ENCODE data around the gene CFAP126. TPM values are rescaled to one million over a fixed set of nuclear protein-coding genes. Genes with fewer than 3 reads are reported as not detected.
"Not testable (repeated sequence)": the region's sequence is repeated elsewhere in the genome, so short reads cannot be mapped to it uniquely, and the experiment has no call there.

The CFAP126 gene
- total RNA-seq, 1 donor from 2014 or later: not detected

DNA sequence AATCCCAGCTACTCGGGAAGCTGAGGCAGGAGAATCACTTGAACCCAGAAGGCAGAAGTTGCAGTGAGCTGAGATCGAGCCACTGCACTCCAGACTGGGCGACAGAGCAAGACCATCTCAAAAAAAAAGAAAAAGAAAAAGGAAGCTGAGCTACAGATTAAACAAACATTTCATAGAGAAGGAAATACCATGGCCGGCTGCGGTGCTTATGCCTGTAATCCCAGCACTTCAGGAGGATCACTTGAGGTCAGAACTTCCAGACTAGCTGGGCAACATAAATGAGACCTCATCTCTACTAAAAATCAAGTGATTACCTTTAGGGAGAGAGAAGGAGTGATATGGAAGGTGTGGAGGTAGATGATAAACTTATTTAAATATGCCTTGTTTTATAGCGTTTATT, 14.0 kb upstream of the CFAP126 start:
- no peak for DNase-seq

GRCh38 chr1:161379071-161379470, 11.4 kb upstream of the CFAP126 start:
- DNase-seq: no peak

- no peak for DNase-seq
Observed at GRCh38 chr1:161378014-161378413, 10.3 kb upstream of the CFAP126 start.

DNA sequence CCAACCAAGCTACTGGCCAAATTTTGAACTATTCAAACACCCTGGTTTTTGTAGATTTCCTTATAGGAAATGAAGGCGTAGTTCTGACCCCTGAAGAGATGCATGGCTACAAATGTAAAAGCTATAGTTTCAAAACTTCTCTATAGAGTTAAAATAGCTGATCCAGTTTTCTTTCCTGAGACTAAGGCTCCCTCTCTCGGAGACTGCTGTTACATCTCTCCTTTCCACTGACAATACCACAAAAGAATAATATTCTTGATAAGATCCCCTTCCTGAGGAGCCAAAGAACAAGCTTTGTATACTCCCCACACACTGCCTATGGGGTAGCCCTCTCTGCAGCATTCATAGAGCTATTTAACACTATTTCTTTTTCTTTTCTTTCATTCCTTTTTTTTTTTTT, 6.7 kb upstream of the CFAP126 start:
- DNase-seq: no peak

- DNase-seq: no peak
Observed at GRCh38 chr1:161373442-161373841, 5.8 kb upstream of the CFAP126 start.

DNA sequence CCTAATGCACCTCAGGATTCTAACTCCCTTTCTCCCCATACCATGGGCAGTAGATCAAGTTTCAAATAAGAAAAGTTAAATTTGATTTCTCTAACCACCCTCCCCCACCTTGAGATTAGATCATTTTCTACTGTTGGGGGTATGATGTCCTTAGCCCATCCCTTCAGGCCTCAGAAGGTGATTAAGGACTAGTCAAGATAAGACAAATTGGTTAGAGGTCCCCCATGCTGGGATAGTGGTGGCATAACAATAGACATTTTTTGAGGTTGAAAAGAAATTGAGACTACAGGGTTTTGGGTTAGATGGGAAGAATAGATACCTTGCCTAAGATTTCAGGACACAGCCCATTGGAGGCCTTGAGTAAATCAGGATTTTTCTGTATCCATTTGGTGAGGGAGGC, 2.5 kb downstream of the CFAP126 start:
- no peak for DNase-seq

- DNase-seq: no peak
Observed at GRCh38 chr1:161364332-161364731, 3.3 kb downstream of the CFAP126 start.

GRCh38 chr1:161359291-161359690, 8.4 kb downstream of the CFAP126 start:
- DNase-seq: no peak

GRCh38 chr1:161357073-161357472, 10.6 kb downstream of the CFAP126 start:
- DNase-seq: no peak

GRCh38 chr1:161351482-161351881, 16.2 kb downstream of the CFAP126 start:
- no peak for DNase-seq

DNA sequence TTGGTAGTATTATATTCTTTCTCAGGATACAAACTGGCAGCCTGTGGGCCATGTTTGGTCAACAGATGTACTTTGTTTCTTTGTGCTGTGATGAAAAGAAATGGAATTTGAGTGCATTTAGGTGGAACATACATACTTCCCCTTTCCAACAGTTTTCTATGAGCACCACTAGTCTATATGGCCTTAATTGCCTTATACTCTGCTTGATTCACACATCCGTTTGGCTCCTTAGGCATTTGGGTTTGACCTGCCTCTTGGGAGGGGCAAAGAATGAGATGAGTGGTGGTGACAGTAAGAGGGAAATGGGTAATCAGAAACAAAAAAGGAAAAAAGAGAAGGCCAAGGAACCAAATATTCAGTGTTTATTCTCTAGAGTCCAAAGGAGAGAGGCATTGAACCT, 17.0 kb downstream of the CFAP126 start:
- no peak for DNase-seq

GRCh38 chr1:161342821-161343220, 24.9 kb downstream of the CFAP126 start:
- DNase-seq: no peak

DNA sequence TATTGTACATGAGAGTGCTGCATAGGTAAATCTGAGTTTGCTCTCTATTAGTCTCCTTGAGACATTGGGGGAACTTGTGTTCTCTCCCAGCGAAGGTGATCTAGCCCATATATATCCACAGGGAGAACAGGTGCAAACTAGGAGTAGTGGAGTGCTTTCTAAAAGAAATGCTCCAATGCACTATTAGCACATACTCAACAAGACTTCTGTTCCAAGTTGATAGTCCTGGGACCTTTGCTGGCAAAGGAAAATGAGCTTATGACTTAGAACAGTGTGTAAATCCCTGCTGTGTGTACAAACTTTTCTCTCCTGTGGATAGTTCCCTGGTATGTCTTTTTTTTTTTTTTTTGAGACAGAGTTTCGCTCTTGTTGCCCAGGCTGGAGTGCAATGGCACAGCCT, 25.5 kb downstream of the CFAP126 start:
- DNase-seq: no peak

DNA sequence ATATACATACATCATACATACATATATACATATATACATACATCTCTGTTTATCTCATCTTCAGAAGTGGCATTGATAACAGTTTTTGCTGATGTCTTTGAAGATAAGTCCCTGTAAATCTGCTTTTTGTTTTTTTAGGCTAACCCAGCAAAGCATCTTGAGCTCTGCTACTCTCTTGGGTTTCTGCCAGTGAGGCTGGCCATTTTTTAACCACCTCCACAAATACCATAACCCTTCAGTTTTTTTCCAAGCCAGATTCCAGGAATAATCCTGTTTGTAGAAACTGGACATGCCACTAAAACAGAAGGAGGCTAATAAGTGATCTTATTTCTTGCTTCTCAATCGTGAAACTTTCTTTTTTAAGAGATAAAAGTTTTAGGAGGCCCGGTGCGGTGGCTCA, 31.9 kb downstream of the CFAP126 start:
- DNase-seq: no peak

GRCh38 chr1:161333166-161333565, 34.5 kb downstream of the CFAP126 start:
- no peak for DNase-seq

GRCh38 chr1:161330346-161330745, 37.3 kb downstream of the CFAP126 start:
- DNase-seq: no peak

DNA sequence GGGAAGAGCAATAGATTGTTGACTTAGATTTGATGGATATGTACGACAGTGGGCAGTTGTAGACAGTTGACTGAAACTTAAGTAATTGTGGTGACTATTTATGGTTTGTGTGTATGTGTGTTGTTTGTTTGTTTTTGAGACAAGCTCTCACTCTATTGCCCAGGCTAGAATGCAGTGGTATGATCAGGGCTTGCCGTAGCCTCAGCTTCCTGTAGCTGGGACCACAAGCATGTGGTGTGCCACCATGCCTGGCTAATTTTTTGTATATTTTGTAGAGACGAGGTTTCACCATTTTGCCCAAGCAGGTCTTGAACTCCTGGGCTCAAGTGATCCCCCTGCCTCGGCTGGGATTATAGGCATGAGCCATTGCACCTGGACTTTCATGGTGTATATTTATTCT, 43.7 kb downstream of the CFAP126 start:
- DNase-seq: no peak

GRCh38 chr1:161315841-161316674, 51.6 kb downstream of the CFAP126 start:
- not testable (repeated sequence) for DNase-seq

Small RNA genes within 50 kb of the gene (small RNA-seq; reads per million reads assigned to genes)
- gene AL592295.2 (ENCODE audit: low replicate concordance): not detected
- gene RNU6-481P (ENCODE audit: low replicate concordance): not detected

Other genes with a start within 250 kb of the CFAP126 start
- 24.5 TPM for gene PFDN2, start 249.8 kb downstream of the CFAP126 start, total RNA-seq
- 19.3 TPM for gene NIT1, start 249.8 kb downstream of the CFAP126 start, total RNA-seq
- 37.6 TPM for gene DEDD, start 235.2 kb downstream of the CFAP126 start, total RNA-seq
- gene UFC1, start 213.9 kb downstream of the CFAP126 start, total RNA-seq: 109 TPM
- 16.5 TPM for gene USP21, start 208.4 kb downstream of the CFAP126 start, total RNA-seq
- 15.2 TPM for gene PPOX, start 201.4 kb downstream of the CFAP126 start, total RNA-seq
- 9.3 TPM for gene B4GALT3, start 190.4 kb downstream of the CFAP126 start, total RNA-seq
- 18.9 TPM for gene ADAMTS4, start 168.8 kb downstream of the CFAP126 start, total RNA-seq
- 174 TPM for gene NDUFS2, start 165.5 kb downstream of the CFAP126 start, total RNA-seq
- gene FCER1G, start 152.6 kb downstream of the CFAP126 start, total RNA-seq: 4.4 TPM
- not detected for gene APOA2, start 144.2 kb downstream of the CFAP126 start, total RNA-seq
- gene TOMM40L, start 141.8 kb downstream of the CFAP126 start, total RNA-seq: 11.3 TPM
- not detected for gene NR1I3, start 129.7 kb downstream of the CFAP126 start, total RNA-seq
- 4.9 TPM for gene PCP4L1, start 109.1 kb downstream of the CFAP126 start, total RNA-seq
- gene MPZ, start 57.9 kb downstream of the CFAP126 start, total RNA-seq: 67.9 TPM
- 41.9 TPM for gene SDHC, start 53.5 kb downstream of the CFAP126 start, total RNA-seq
- gene FCGR2A, start 137.6 kb upstream of the CFAP126 start, total RNA-seq: 14.8 TPM
- gene HSPA6, start 156.7 kb upstream of the CFAP126 start, total RNA-seq: 10.2 TPM
- 3.4 TPM for gene FCGR3A, start 181.9 kb upstream of the CFAP126 start, total RNA-seq

All from tongue (tissue), 3 donors.